GM18520 (cell line): ENCODE measurements around the gene XYLT2.
"Not testable (repeated sequence)": the region's sequence is repeated elsewhere in the genome, so short reads cannot be mapped to it uniquely, and the experiment has no call there.

Experiments used
- ATAC-seq: cut with Tn5 transposase; IDR thresholded peaks from one replicate; pipeline ENCODE4 v1.9.1; 2021; ENCODE audit not compliant: unreplicated experiment

The XYLT2 gene

DNA sequence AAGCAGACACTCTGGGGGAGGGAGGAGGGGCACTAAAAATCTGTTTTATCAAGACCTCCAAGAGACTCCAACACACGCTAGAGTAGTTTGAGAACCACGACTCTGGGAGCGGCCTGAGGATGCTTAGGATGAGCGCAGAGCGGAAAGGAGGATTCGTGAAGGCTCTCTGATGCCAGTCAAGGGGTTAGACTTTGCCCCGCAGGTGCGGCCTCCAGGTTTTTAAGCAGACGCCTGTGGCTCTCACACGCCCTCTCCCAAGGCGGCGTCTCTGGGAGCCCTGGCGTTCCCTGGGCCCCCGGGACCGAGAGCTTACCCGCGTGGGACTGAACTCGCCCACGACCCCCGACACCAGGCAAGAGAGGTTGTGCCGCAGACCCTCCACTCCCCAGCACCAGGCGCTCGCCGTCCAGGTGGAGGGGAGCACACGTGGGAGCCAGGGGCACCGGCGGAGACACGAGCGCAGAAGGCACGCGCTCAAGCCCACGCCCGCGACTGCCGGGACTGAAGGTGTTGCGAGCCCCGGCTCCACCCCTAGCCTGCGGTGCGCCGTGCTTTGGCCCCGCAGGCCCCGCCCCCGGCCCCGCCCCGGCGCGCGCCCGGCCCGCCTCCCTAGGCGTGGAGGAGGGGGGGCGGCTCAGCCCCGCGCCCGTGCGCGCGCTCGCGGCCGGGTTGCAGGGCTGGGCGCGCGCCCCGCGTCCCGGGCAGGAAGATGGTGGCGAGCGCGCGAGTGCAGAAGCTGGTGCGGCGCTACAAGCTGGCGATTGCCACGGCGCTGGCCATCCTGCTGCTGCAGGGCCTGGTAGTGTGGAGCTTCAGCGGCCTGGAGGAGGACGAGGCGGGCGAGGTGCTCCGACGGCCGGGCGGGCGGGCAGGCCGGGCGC is at the start of gene XYLT2:
TSS of gene XYLT2 (plus strand) at position 695 of the 881 bp plus-strand sequence. CDS start at position 710, 15 bp downstream.
- peak; percentile 54 for ATAC-seq

DNA sequence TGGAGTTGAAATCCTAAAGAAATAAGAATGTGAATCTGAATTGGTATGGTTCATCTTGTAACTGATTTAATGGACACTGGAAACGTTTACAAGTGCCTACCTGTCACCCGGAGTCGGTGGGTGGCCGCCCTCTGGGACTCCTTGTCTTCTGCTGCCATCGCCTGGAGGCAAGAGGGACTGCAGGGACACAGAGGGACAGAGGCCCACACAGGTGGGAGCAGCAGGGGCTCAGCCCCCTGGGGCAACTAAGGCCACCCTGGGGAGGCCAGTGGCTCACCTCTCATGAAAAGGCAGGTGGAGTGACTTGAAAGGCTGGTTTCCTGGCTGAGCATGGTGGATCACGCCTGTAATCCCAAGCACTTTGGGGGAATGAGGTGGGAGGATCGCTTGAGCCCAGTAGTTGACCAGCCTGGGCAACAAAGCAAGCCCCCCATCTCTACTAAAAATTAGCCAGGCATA is 48.5 kb upstream of the XYLT2 start:
- no peak for ATAC-seq

DNA sequence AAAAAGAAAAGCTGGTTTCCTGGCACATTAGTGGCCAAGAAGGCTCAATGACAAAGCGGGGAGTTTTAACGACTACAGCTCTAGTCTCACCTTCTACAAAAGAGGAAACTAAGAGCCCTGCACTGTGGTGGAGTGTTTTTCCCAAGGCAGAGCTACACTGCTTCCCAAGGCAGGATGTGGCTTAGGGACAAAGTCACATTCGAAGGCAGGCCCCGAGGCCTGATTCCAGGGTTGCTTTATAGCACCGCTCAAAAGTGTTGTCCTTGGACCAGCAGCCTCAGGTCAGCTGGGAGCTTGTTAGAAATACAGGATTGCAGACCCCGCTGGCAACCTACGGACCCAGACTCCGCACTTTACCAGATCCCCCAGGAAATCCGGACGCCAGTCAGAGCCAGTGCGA is 47.9 kb upstream of the XYLT2 start:
- no peak for ATAC-seq

DNA sequence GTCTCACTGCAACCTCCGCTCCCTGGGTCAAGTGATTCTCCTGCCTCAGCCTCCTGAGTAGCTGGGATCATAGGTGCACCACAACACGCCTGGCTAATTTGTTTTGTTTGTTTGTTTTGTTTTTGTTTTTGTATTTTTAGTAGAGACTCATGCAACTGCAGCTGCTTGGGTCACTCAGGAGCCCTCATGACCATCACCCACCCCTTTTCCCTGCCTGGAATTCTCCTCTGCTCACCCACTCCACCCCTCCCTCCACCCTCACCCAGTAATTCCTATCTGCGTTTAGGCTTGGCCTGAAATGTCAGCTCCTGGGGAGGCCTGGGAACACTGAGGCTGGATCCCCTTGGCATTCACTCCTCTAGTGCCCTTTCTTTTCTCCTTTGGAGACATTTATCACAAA is 46.1 kb upstream of the XYLT2 start:
- ATAC-seq, result no peak

DNA sequence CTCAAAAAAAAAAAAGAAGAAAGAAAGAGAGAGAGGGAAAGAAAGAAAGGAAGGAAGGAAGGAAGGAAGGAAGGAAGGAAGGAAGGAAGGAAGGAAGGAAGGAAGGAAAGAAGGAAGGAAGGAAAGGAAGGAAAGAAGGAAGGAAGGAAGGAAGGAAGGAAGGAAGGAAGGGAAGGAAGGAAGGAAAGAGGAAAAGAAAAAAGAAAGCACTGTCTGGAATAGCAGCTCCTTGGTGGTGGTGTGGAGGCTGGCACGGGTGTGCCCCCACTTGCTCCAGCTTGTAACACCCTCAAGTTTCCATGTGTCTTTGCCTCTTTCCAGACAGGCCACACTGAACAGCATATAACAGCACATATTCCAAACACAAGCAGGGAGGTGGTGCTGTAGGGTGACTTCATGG is 45.1 kb upstream of the XYLT2 start:
- not testable (repeated sequence) for ATAC-seq

DNA sequence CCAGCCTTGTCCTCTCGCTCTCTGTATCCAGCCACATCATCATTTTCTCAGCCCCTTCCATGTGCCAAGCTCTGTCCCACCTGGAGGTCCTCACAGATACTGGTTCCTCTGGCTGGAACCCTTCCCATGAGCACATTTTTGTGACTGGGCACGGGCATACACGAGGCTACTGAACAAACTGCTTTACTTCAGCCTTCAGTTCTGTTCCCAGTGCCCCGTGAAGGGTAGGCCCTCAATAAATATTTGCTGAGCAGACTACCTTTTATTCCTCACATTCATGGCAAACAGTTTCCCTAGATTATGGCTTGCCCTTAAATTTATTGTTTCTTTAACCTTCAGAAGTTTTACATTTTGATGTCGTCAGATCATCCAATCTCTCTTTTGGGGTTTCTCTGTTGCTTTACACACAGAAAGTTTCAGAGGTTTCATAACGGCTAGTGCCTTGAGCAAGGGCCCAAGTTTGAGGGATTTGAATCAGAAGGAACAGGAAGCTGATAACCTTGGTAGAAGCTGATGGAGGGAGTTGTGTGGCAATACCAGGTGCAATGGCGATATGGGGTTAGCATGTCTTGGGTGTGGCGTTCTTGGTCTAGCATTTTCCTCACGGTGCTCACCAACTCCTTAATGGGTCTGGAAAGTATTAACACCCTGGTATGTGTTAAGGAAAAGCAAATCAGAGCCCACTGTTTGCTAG is 43.9 kb upstream of the XYLT2 start:
- no peak for ATAC-seq

DNA sequence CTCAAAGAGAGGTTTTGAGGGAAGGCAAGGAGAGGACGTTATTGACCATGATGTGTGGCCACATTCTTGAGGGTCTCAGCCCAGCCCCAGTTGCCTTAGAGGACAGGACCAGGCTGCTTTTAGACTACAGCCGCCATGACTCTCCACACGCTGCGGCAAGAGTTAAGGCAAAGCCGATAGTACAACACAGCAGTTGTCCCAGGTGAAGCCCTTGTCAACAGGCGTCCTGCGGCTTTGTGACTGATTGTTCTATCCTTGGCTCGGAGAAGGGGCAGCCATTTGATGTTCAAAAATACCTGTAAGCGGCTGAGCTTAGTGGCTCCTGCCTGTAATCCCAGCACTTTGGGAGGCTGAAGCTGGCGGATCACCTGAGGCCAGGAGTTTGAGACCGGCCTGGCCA is 42.9 kb upstream of the XYLT2 start:
- no peak for ATAC-seq

DNA sequence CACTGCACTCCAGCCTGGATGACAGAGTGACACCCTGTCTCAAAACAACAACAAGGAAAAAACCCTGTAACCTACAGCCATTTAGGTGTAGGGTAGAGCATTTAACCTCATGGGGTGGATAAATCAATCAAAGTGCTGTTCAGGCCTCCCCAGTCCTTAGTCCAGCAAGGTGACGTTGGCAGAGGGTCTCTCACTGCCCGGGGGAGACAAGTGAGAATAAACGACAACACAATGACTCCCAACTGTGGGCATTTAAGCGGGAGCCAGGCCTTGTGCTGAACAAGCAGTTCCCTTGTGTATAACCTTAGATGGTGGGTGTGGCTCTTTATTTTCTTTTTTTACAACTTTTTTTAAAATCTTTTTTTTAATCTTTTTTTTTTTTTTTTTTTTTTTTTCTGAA is 42.3 kb upstream of the XYLT2 start:
- no peak for ATAC-seq

DNA sequence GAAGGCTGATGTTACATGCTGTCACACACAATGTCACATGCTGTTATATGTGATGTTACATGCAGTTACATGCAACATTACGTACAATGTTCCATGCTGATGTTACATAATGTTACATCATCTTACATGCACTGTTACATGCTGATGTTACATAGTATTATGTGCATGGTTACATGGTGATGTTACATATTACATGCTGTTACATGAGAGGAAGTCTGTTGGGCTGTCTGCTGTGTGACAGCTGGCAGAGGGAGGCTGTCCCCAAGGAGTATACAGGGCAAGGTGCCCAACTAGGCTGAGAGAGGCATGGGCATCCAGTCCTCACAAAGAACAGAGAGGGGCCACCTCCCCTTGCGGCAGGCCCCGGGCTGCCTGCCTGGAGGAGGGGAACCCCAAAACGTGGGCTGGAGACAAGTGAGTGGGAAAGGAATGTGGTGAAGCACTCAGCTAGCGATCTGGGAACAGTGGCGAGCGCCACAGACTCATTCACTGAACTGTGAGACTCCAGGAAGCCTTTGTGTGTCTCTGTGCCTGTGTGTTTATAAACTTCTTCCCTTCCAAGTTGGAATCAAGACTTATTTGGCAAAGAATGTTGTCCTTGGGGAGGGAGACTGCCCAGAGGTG is 41.0 kb upstream of the XYLT2 start:
- ATAC-seq, result no peak

DNA sequence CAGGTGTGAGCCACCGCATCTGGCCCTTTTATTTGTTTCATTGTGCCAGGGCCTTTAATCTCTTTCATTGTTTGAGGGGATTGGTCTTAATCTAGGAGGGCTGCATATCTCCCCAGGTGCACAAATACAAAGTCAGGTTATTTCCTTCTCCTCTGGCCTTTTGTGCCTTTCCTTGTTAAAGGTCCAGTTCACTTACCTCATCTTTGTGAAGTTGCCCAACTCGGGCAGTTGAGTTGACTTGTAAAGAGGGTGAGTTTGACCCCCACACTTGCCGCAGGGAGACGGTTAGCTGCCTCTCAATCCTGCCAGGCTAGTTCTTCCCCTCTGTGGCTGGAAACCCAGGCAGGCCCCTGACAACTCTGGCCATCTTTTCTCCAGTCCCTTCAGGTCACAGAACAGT is 38.3 kb upstream of the XYLT2 start:
- ATAC-seq, result no peak

DNA sequence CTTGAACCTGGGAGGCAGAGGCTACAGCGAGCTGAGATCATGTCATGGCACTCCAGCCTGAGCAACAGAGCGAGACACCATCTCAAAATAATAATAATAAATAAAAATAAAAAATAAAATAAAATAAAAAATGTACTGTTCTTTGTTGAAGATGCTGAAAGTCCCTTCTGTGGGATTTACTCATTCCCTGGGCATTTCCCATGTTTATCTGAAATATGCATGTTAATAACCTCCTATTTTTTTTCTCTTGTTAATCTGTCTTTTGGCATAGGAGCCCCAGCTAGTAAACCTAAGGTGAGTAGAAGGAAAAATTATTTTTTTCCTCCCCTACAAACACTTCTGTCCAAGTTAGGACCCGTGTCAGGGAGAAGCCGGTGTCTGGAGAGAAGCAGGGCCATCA is 37.3 kb upstream of the XYLT2 start:
- no peak for ATAC-seq

DNA sequence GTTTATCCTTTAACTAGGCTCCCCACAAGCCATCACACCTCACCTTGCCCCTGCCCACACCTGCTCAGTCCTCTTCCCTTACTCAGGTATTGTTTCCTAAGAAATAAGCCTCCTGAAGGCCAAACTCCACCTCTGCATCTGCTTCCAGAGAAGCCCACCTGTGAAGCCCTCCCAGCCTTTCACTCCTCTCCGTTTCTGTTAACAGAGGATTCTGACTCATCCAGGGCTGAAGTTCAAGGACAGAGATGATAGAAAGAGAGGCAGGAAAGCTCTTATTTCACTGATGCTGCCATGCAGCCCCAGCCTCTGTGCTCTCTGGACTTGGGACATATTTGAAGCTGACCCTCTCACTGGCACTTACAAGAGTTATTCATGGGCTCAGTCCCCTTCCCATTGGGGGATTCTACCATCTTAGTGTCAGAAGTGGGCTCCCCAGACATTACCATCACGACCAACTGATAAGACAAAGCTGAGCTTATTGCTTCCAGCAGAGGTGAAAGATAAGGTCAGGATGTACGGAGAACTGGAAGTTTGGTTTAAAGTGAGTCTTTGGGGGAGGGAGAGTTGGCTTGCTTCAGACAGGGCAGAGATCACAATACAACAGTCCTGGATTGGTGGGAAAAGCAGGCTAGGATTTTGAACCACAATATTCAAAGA is 35.3 kb upstream of the XYLT2 start:
- ATAC-seq, result no peak

DNA sequence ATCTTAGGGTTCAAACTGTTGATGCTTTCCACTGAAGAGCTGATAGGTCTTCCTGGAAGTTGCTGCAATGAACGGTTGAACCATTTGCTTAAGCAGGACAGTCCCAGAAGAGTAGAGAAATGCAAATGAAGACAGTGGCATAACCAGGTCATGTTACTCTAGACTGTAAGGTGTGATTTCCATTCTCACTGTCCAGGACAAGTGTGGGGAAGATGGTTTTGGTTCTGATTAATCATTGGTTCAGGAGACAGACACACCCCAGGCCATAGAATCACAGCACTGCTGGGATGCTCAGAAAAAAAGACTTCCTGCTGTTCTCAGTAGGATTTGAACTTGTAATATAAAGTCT is 34.8 kb upstream of the XYLT2 start:
- ATAC-seq, result peak; percentile 64

DNA sequence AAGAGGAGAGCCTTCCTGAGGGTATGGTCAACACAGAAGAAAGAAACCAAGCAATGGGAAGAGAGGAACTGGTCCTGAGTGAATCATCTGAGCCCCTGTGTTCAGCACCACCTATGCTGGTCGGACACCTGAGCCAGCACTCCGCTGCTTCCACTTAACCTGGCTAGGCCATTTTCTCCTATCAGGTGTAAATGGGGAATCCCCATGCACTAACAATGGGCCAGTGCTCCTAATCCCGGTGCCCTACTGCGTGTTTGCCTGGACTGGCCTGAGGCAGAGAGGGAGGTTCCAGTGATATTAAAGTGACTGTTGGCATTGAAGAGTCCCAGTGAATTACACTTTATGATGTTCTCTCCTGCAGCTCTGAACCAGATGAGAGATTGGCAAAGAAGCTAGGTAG is 34.4 kb upstream of the XYLT2 start:
- peak; percentile 11 for ATAC-seq

DNA sequence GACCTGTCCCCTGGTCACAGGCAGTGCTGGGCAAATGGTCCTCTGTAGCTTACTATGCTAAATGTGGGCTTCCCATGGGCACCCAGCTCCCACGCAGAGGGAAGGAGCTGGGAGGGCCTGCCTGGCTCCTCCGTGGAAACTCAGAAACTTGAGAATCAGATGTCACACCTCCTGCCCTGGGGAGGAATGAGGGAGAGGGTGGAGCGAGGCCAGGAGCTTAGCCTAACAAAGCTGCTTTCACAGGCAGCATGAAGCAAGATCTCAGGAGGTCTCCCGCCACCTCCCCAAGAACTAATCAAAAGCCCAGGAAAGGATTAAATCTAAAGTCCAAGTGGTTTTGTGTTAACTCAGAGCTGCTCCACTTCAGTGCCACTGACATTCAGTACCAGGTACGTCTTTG is 33.6 kb upstream of the XYLT2 start:
- ATAC-seq, result no peak

DNA sequence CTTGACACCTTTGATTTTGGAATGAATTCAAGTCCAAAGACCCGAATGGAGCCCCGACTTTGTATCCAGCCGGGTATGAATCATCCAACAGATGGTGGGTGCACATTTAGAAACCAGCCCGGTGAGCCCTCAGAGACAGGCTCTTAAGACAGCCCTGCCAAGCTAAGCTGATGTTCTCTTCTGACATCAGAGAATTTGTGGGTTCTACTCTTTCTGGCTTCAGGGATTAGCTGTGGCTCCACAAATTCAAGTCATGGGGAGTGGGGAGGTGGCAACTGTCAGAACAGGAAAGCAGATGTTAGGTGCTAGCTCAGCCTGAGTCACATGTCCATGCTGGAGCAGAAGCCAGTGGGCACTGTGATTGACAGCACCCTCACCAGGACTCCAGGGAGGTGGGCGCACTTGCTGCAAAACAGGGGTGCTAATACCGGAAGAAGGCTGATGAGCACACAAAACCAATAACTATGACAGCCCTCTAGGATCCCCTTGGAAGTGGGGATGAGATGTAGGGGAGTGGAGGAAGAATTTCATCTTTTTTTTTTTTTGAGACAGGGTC is 31.4 kb upstream of the XYLT2 start:
- ATAC-seq, result no peak

DNA sequence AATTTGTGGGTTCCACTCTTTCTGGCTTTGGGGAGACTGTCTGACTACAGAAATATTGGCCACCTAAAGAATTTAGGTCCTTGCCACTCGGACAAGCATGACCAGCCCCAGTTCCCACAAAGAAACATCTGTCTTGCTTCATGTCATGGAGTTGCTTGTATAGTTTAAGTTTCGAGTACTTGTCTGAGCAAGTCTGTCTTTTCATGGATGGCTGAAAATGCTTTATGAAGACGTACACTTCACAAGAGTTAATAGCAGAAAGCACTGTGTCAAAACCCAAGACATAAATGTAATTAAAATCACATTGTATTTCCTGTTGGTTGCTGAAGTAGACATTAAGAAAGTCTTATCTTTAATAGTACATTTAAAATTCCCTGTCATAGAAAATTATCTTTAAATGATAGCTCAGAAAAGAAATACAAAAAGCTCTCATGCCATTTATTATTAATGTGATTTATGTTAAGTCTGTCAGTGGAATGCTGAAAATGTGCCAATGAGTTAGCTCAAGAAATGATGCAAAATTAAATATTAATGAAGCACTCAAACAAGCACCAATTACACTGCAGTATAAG is 29.8 kb upstream of the XYLT2 start:
- no peak for ATAC-seq

DNA sequence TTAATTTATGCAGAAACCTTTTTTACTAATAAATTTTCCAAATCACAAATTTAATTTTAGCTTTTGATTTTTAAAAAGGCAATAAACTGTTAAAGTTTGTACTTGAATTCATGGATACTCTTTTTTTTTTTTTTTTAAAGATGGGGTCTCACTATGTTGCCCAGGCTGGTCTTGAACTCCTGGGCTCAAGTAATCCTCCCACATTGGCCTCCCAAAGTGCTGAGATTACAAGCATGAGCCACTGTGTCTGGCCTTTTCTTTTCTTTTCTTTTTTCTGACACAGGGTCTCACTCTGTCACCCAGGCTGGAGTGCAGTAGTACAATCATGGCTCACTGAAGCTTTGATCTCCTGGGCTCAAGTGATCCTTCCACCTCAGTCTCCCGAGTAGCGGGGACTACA is 29.3 kb upstream of the XYLT2 start:
- ATAC-seq, result not testable (repeated sequence)

DNA sequence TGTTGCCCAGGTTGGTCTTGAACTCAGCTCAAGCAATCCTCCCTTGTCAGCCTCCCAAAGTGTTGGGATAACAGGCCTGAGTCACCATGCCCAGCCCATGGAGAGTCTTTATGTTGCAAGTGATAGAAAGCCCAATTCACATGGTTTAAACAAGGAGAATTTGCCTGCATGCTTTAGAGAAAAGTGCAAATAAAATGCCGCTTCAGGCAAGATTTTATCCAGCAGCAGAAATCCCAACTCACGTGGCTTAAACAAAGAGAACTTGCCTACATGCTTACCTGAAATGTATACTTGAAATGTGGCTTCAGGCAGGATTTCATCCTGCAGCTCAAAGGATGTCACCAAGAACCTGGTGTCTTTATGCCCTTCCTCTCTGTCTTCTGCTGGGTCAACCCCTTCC is 28.8 kb upstream of the XYLT2 start:
- no peak for ATAC-seq

DNA sequence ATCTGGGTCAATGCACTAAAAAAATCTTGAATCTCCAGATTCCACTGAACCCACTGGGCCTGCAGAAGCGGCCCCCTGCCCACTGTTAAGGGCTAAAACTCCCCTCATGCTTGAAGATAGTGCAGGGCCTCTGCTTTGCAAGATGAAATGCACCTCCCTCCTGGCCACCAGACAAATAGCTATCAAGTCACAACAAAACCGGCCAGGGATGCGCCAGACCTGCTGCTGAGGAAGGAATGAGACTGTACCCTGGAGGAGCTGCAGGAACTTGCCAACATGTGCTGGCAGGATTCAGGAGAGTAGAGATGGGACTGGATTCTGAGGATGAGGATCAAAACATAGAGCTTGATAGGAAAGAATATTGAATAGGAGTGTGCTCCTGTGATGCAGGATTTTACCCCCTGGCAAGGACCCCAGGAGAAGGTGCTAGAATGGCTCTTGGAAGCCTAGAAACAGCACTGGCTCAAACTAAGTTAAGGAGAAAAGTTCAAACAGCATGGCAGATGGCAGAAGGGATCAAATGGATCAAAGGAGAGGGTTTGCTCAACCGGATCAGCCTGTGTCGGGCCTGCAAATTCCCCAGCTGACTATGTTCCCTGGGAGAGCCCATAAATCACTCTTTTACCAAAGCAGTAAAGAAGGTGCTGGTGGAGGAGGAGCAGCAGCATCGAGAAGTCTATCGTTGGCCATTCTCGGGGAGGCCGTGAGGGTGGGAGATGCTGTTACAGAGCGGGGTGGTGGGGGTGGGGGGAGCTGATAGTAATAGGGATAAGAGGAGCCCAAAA is 27.2 kb upstream of the XYLT2 start:
- ATAC-seq, result no peak
